GM21390 (cell line): Measurements from ENCODE around the gene BBOX1.
"Not testable (repeated sequence)": the region's sequence is repeated elsewhere in the genome, so short reads cannot be mapped to it uniquely, and the experiment has no call there.

Source experiments
- ATAC-seq: cut with Tn5 transposase; IDR thresholded peaks from one replicate; pipeline ENCODE4 v1.9.1; 2021; ENCODE audit not compliant: unreplicated experiment

The BBOX1 gene

DNA sequence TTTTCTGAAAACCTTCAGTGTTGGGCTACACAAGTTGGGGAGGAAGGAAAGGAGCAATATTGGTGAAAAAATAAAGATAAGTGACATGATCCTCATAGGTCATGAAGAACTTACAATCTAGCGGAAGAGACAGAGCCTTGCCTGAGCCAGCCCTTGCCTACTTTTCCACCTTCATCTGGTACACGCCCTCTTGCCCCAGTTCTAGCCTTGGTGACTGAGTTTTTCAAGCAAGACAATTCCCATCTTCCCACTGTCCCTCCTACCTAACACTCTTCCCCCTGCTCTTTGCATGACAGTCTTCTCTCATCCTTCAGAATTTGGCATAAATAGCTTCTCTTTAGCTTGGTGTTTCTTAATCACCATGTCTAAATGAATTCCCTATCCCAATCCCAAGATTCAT, 42.6 kb downstream of the BBOX1 start:
- ATAC-seq, result no peak

DNA sequence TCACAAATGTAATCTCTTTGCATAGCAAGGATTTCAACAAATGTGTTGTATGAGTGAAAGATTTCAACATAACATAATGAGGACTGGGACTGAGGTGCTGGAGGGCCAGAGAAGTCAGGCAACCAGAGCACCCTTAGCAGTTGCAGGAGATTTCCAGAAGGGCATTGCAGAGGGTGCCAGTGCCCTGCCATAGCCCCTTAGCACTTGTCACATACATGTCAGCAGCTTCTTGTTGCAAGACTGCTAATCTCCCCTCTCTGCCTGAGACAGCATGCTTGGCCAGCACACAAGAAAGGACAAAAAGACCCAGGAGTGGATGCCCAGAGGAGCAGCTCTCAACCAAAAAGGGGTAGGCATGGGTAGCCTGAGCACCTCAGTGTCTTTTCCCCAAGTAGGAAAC, 43.2 kb downstream of the BBOX1 start:
- no peak for ATAC-seq

DNA sequence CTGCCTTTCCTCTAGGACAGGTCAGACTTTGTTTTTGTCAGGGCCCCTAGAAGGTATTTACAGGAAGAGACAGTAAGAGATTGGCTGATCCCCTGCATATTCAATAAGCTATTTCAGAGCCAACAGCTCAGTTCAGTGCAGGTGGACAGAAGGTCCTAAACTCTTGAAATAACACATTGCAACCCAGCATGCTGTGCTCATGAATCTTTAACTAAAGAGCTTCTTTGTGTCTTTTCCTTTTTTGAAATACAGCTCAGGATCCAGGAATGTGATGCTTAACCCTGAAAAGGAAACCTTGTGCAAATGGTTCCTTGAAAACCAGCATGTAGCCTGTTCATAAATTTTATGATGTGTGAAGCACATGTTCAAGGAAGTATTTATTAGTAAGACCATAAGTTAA, 43.9 kb downstream of the BBOX1 start:
- no peak for ATAC-seq

DNA sequence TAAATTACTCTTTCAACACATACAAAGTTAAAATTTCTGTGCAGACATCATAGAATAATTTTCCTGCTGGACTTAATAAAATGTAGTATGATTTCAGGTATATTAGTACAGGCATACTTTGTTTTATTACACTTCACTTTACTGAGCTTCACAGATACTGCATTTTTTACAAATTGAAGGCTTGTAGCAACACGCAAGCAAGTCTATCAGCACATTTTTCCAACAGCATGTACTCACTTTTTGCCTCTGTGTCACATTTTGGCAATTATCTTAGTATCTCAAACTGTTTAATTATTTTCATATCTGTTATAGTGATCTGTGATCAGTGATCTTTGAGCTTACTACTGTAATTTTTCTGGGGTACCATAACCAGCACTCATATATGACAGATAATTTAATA, 44.5 kb downstream of the BBOX1 start:
- no peak for ATAC-seq

DNA sequence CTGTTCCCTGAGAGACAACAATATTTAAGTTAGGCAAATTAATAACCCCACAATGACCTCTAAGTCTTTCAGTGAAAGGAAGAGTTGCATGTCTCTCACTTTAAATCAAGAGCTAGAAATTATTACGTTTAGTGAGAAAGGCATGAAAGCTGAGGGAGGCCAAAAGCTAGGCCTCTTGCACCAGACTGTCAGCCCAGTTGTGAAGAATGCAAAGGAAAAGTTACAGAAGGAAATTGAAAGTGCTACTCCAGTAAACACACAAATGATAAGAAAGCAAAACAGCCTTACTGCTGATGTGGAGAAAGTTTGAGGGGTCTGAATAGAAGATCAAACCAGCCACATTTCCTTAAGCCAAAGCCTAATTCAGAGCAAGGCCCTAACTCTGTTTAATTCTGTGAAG, 45.0 kb downstream of the BBOX1 start:
- ATAC-seq, result no peak

DNA sequence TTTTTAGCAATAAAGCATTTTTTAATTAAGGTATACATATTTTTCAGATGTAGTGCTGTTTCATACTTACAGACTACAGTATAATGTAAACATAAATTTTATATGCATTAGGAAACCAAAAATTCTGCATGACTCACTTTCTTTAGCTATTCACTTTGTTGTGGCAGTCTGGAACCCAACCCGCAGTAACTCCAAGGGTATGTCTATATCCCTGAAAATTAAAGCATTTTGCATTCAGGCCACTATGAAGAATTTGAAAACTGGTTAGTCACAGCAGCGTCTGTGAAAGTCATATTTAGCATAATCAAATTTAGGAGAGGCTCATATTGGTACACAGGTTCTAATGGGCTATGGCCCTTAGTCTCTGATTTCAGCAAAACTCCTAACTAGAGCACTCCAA, 46.8 kb downstream of the BBOX1 start:
- no peak for ATAC-seq

DNA sequence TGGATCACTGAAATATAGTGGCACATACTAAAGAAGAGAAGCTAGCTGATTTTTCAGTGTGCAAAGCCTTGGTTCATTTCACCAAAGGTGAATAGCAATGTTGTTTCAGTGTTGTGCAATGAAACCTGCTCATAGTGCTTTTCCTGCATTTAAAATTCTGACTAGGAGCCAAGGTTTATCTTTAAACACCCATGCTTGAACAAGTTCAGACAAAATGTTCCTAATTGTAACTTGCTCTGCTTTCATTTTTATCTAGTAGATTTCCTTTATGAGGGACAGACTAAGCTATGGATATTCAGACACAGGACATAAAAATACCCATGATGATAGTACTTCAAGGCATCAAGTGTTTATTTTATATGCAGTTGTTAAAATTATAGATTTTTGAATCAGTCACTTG, 47.7 kb downstream of the BBOX1 start:
- ATAC-seq, result no peak

DNA sequence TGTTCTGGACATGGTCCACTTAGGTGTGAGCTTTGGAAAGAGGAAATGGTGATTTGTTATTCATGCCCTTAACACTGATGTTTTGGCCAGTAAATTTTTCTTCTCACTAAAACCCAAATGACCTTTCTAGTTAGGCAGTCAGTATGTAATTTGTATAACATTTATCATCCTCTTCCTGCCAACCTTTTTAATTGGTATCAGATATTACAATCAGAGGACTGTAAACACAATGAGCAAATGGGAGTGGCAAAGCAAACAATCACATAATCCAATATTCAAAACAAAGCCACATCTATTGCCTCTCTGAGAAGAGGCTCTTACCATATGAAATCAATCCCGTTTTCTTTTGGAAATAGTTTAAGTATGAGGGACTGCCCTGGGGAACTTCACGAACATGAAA, 49.1 kb downstream of the BBOX1 start:
- no peak for ATAC-seq

DNA sequence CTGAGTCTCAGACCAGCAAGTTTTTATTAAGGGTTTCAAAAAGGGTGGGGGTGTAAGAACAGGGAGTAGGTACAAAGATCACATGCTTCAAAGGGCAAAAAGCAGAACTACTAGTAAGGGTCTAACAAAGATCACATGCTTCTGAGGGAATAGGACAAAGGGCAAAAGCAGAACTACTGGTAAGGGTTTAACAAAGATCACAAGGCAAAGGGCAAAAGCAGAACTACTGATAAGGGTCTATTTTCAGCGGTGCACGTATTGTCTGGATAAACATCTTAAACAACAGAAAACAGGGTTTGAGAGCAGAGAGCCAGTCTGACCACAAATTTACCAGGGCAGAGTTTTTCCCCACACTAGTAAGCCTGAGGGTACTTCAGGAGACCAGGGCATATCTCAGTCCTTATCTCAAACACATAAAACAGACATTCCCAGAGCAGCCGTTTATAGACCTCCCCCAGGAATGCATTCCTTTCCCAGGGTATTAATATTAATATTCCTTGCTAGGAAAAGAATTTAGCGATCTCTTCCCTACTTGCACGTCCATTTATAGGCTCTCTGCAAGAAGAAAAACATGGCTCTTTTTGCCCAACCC, 49.8 kb downstream of the BBOX1 start:
- ATAC-seq, result not testable (repeated sequence)

DNA sequence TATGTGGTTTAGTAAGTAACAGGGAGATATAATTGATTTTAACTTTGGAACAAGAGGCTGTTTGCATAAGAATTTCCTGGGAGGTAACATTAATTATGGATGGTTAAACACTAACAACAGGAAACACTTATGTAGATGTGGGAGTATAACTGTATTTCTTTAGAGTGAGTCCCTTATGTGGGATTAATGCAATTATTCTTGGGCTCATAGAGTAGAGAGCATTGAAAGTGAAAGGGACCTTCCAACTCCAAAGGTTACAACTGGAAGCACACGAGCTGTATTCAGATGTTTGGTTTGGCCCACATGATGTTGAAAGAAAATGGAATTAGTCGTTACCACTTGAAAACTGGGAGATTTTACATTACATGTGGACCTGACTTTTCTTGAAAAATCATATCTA, 53.5 kb downstream of the BBOX1 start:
- no peak for ATAC-seq

DNA sequence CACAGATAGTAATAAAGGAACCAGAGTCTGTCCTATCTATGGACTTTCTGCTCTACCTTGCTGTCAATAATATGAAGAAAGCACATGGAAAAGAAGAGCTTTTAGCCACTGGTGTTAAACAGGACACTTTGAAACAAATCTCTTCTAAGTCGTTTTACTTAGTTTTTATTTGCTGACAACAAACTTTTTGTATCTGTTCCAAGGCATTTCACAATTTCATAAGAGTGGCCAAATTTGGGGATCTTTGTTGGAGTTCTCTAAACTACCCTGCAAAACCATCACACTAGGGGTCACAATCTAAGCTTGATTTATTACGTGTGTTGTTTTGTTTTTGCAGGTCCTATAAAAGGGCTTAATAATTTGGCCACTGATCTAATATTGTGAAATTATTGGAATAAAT, 54.4 kb downstream of the BBOX1 start:
- no peak for ATAC-seq

DNA sequence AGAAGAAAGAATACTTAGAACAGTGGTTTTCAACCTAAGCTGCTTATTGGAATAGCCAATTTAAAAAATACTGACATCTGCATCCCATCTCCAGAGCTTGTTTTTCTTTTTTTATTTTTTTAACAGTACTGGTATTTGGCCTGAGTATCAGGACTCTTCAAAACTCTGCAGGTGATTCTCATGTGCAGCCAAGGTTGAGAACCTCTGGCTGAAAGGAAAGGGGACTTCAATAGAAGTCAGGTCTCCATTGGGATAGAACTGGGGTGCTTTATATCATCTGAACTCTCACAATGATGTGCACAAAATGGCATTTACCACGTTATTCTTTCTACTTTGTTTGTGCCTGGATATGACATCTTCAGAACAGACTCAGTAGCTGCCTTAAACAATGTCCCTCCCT, 55.3 kb downstream of the BBOX1 start:
- ATAC-seq, result no peak

DNA sequence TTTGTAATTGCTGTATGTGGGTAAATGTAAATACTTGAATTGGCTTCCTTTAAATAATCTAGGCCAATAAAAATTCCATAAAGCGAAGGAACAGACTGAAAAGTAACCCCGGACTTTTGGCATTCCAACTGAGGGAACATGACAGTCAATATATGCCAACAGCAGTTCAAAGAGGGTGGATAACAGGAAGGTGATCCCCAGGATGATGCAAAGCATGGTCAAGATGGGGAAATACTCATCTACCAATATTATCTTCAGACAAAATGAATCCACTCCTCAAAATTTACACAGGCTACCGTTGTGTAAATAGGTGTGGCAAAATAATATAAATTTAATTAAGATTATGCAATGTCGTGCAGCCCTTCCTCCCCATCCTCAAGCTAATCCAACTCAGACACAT, 56.9 kb downstream of the BBOX1 start:
- no peak for ATAC-seq

DNA sequence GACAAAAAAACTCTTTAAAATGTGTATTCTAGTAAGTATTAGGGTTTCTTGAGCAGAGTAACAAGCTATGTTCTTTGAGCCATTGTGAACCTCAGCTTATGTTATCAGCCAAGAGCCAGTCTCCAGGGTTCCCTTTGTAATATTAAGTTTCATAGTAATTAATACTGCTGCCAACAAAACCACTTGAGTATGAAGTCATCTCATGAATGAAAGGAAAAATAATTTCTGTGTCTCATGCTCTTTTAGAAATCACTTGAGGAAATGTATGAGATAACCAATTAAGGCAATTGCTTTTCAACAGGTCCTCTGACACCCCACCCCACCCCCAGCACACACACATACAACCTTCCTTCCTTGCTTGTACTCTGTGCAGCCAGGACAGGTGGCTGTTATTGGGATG, 59.9 kb downstream of the BBOX1 start:
- ATAC-seq, result no peak

DNA sequence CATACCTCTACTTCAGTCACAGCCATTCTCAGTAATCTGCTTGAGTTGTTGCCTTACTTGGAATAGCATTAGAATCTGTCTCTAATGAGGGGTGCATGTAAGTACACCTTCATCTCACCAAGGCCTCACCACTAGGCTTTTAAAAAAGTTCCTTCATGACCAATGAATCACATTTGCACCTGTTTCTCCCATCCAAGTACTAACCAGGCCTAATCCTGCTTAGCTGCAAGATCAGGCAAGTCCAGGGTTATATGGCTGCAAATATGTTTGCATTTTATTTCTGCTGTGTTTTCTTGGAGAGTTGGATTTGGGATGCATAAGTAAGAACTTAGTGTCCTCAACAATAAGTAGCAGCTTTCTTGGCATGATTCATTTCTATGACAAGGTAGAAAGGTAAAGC, 66.9 kb downstream of the BBOX1 start:
- no peak for ATAC-seq

DNA sequence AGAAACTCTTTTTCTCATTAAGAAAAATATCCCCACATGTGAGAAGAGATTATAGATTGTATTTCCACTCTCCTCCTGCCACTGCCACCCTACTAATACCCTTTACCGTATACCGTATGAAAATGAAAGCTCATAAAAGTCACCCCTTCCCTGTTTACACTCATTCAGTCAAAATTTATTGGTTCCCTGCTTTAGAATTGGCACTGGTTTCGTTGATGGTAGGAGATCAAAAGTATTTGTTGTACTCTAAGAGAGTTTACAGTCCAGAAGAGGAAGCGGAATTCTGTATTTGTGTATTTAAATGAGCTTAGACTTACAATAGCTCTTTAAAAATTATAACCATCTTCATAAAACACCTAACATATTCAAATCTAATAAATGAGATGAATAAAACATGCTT, 68.2 kb downstream of the BBOX1 start:
- no peak for ATAC-seq

DNA sequence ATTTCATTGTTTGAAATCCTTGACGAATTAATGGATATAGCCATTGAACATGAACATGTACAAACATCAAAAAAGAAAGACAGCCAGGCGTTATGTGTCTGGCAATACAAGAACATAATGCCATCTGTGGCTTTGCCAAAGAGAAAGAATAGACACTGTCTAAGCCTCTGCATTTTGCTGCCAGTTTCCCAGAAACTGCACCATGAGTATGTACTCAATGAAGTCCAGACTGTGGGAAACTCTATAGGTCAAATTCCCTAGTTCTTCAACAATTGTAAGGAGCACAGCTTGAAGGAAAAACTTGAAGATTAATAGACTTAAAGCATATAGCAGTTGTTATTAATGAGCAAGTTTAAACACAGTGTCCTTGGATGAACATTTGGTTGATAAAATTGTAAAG, 71.3 kb downstream of the BBOX1 start:
- ATAC-seq, result no peak

DNA sequence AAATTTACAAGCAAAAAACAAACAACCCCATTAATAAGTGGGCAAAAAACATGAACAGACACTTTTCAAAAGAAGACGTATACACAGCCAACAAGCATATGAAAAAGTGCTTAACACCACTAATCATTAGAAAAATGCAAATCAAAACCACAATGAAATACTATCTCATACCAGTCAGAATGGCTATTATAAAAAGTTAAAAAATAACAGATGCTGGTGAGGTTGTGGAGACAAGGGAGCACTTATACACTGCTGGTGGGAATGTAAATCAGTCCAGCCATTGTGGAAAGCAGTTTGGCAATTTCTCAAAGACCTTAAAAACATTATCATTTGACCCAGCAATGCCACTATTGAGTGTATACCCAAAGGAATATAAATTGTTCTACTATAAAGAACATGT, 72.3 kb downstream of the BBOX1 start:
- ATAC-seq, result no peak

DNA sequence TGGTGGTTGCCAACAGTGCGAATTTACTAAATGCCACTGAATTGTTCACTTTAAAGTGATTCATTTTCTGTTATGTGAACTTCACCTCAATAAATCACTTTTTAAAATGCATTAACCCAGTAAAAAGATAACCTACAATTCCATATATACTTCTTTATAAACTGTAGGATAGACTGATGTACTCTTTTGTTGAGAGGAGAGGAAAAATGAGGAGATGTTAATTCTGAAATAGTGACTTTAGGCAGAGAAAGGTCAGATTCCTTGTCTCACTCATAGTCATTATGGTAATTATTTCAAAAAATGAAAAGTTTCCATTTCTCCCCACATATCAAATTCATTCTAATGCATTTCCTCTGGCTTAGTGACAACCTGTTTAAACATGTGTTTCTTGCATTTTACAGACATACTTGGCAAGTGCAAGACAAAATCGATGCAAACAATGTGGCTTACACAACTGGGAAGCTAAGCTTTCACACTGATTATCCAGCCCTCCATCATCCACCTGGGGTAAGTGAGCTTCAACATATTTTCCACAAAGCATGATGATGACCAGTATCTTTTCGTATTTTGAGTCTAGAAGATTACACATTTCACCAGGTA, 74.5 kb downstream of the BBOX1 start:
- no peak for ATAC-seq

DNA sequence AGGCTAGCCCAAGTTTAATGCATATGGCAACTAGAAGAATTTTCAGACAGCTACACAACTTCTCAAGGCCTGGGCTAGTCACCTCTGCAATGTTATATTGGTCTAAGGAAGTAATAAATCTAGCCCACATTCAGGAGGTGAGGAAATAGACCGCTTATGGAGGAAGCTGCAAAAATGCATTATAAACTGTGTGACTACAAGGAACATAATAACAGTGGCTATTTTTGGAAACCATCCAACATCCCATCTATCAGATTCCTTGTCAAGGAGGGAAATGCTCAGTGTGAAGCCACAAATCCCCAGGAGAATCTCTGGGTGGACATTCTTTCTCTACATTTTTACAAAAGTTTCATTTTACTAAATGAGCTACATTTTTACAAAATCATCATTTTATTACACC, 76.1 kb downstream of the BBOX1 start:
- ATAC-seq, result no peak

DNA sequence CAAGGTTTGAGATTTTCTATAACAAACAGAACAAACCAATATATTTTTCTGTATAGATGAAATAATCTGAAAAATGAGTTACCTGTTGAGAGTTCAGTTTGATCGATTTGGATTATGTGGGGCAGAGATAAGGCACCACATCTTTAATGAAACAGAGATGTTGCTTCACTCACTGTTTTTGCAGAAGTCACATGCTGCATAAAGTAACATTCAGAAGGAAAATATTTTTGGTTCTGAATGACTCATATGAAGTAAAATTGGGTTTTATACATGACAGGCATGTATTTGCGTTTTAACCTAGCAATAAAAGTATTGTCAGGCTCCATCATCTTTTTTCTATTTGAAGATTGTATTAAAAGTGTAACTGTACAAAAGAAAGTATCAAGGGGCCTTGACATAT, 77.8 kb downstream of the BBOX1 start:
- ATAC-seq, result no peak

DNA sequence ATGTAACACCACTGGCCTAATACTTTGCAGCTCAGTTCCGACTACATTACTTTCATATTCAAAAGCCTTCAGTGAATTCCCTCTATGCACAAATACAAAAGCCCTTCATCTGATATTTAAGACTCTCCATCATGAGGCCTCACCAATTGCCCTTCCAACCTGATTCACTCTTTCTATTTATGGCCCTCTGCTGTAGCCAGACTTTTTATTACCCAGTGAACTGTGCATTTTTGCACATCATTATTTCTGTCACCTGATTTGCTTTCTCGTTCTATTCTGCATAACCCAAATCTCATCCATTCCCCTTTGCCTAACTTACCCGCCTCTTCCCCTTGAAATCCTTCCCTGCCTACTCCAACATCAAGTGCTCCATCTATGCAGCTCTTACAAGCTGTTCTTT, 78.3 kb downstream of the BBOX1 start:
- ATAC-seq, result no peak

DNA sequence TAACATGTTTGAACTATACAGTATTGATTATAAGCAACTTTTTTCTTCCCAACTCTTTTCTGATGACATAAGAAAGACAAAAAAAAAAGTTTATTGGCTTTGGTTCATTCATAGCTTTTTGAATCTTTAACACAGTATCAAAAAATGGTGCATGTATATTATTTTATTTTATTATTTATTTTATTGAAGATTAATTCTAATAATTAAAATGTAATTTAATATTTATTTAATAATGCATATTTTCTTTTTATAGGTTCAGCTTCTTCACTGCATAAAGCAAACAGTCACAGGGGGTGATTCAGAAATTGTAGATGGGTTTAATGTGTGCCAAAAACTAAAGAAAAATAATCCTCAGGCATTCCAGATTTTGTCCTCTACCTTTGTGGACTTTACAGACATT, 78.8 kb downstream of the BBOX1 start:
- no peak for ATAC-seq
